Fibroblast of skin of abdomen (primary cell): ENCODE data around the gene NKAP. TPM values are rescaled to one million over a fixed set of nuclear protein-coding genes. Genes with fewer than 3 reads are reported as not detected.
A peak's percentile ranks its signal among the peaks of the same experiment; 100 is the strongest.
"Not testable (repeated sequence)": the region's sequence is repeated elsewhere in the genome, so short reads cannot be mapped to it uniquely, and the experiment has no call there.

ENCODE experiments used
- DNase-seq: peaks from one replicate; pipeline ENCODE4 v3.0.0-alpha.2; 2013
- polyA plus RNA-seq, 2 experiments: library from polyadenylated mRNA; unstranded; fragments of 120-200 nt; gene quantifications; one replicate each; pipeline ENCODE4 v1.2.1, GENCODE V29; 2013; ENCODE audit not compliant: insufficient read length in 2 of 2

NKAP gene
- 8.1 TPM for polyA plus RNA-seq (2013, experiment 1 of 2; ENCODE audit: insufficient read length)
- 7.8 TPM for polyA plus RNA-seq (2013, experiment 2 of 2; ENCODE audit: insufficient read length)

GRCh38 chrX:119943185-119943988, at the start of gene NKAP:
Gene NKAP (minus strand): TSS chrX:119943751. CDS start chrX:119943605, 146 bp downstream.
- peak; percentile 93 for DNase-seq

- DNase-seq: no peak
Observed at GRCh38 chrX:119991005-119991787, 47.6 kb upstream of the NKAP start.

- DNase-seq: no peak
Observed at GRCh38 chrX:119990556-119991004, 47.0 kb upstream of the NKAP start.

- DNase-seq: no peak
Observed at GRCh38 chrX:119989905-119990555, 46.5 kb upstream of the NKAP start.

GRCh38 chrX:119986203-119986602, 42.7 kb upstream of the NKAP start:
- no peak for DNase-seq

- DNase-seq: no peak
Observed at GRCh38 chrX:119984652-119985051, 41.1 kb upstream of the NKAP start.

- no peak for DNase-seq
Observed at GRCh38 chrX:119983494-119983893, 39.9 kb upstream of the NKAP start.

GRCh38 chrX:119982145-119982544, 38.6 kb upstream of the NKAP start:
- no peak for DNase-seq

GRCh38 chrX:119981286-119982070, 37.9 kb upstream of the NKAP start:
- DNase-seq: peak; percentile 1

GRCh38 chrX:119977172-119977571, 33.6 kb upstream of the NKAP start:
- not testable (repeated sequence) for DNase-seq

- no peak for DNase-seq
Observed at GRCh38 chrX:119971184-119971583, 27.6 kb upstream of the NKAP start.

- no peak for DNase-seq
Observed at GRCh38 chrX:119970574-119970973, 27.0 kb upstream of the NKAP start.

GRCh38 chrX:119966837-119967236, 23.3 kb upstream of the NKAP start:
- not testable (repeated sequence) for DNase-seq

- no peak for DNase-seq
Observed at GRCh38 chrX:119960625-119961024, 17.1 kb upstream of the NKAP start.

GRCh38 chrX:119955807-119956570, 12.4 kb upstream of the NKAP start:
- DNase-seq: not testable (repeated sequence)

- DNase-seq: no peak
Observed at GRCh38 chrX:119954374-119954773, 10.8 kb upstream of the NKAP start.

- no peak for DNase-seq
Observed at GRCh38 chrX:119948381-119948780, 4.8 kb upstream of the NKAP start.

- DNase-seq: no peak
Observed at GRCh38 chrX:119945481-119945880, 1.9 kb upstream of the NKAP start.

GRCh38 chrX:119942831-119943184, 743 bp downstream of the NKAP start:
- no peak for DNase-seq

GRCh38 chrX:119942173-119942819, 1.3 kb downstream of the NKAP start:
- no peak for DNase-seq

GRCh38 chrX:119941336-119941735, 2.2 kb downstream of the NKAP start:
- no peak for DNase-seq
